H1 (cell line): ENCODE data around the gene UBE2J1.

Source experiments
- CHD2 ChIP-seq: IDR thresholded peaks from 2 replicates; pipeline ENCODE4 v1.6.1; 2012; ENCODE audit warnings: low read length, improper control_type of control experiment
- EP300 ChIP-seq, 2 experiments: IDR thresholded peaks; 1 replicate in 1 of 2; 2 replicates in 1 of 2; pipeline ENCODE4 v1.6.1; 2011 to 2012; ENCODE audit warnings: low read depth in 2 of 2, low read length in 2 of 2, mild to moderate bottlenecking in 2 of 2, borderline replicate concordance in 1 of 2, inconsistent platforms in 1 of 2, moderate library complexity in 1 of 2
- ZNF274 ChIP-seq: IDR thresholded peaks from 2 replicates; pipeline ENCODE4 v1.7.0; 2012; ENCODE audit warnings: low read length, borderline replicate concordance; ENCODE audit errors: extremely low read depth
- TF ChIP-seq, protein P1 (sequence below), 3 experiments: IDR thresholded peaks; 1 replicate in 2 of 3; 2 replicates in 1 of 3; pipeline versions ENCODE4 v1.5.1 to v1.6.1; 2011; ENCODE audit warnings: low read length in 3 of 3, mild to moderate bottlenecking in 3 of 3, inconsistent platforms in 2 of 3, low read depth in 1 of 3, moderate library complexity in 1 of 3; ENCODE audit not compliant: insufficient read depth in 1 of 3; ENCODE audit errors: control extremely low read depth in 1 of 3

DNA sequence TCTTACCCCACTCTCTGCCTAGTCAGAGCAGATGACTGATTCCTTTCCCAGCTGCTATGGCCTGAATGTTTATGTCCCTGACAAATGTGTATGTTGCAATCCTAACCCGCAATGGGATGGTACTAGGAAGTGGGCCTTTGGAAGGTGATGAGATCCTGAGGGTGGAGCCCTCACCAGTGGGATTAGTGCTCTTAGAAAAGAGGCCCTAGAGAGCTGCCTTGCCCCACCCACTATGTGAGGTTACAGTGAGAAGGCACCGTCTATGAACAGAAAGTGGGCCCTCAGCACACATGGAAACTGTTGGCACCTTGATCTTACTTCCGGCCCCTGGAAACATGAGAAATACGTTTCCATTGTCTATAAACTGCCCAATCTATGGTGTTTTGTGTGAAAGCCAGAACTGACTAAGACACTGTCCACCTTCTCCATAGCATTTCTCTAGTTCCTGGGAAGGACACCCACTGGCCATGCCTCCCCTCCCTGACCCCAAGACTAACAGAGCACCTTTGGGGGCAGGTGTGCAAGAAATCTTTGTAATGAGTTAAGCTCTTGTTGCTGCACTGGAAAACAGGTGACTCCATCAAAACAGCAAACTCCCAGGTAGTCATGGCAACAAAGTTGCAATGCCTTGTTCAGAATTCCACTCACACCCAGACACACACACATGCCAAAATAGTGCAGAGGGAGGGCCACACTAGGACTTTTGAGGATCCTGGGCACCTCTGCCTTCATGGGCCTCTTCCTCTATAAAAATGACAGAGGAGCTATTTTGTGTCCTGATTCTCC, 53.6 kb downstream of the UBE2J1 start:
- TF ChIP-seq, protein P1, sequence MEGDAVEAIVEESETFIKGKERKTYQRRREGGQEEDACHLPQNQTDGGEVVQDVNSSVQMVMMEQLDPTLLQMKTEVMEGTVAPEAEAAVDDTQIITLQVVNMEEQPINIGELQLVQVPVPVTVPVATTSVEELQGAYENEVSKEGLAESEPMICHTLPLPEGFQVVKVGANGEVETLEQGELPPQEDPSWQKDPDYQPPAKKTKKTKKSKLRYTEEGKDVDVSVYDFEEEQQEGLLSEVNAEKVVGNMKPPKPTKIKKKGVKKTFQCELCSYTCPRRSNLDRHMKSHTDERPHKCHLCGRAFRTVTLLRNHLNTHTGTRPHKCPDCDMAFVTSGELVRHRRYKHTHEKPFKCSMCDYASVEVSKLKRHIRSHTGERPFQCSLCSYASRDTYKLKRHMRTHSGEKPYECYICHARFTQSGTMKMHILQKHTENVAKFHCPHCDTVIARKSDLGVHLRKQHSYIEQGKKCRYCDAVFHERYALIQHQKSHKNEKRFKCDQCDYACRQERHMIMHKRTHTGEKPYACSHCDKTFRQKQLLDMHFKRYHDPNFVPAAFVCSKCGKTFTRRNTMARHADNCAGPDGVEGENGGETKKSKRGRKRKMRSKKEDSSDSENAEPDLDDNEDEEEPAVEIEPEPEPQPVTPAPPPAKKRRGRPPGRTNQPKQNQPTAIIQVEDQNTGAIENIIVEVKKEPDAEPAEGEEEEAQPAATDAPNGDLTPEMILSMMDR (IDR thresholded peaks at IDR 0.05; ENCODE audit: control extremely low read depth in 1 of 3, insufficient read depth in 1 of 3, low read depth in 1 of 3, low read length in 3 of 3): no peak
- no peak for TF ChIP-seq EP300 (IDR thresholded peaks at IDR 0.05; ENCODE audit: borderline replicate concordance in 1 of 2, low read depth in 2 of 2, low read length in 2 of 2)
- no peak for TF ChIP-seq ZNF274
- no peak for TF ChIP-seq CHD2
